ENCODE results near the gene BRCC3.

GRCh38 chrX:155169881-155170280 lies 98.6 kb downstream of the BRCC3 start:
- TF ChIP-seq CTCF (IDR thresholded peaks at IDR 0.05 in 2 of 3, conservative IDR thresholded peaks at IDR 0.05 in 1 of 3; ENCODE audit: borderline replicate concordance in 1 of 3, insufficient read depth in 1 of 3, low read depth in 2 of 3, low read length in 2 of 3) (no peak), TCF7L2 (IDR thresholded peaks at IDR 0.05; ENCODE audit: borderline replicate concordance, extremely low read depth, insufficient read depth, insufficient read length) (no peak)
